HG02678 (cell line): ENCODE results near the gene FAM168A.
"Not testable (repeated sequence)": the region's sequence is repeated elsewhere in the genome, so short reads cannot be mapped to it uniquely, and the experiment has no call there.

Source experiments
- ATAC-seq: cut with Tn5 transposase; IDR thresholded peaks from one replicate; pipeline ENCODE4 v1.9.1; 2021; ENCODE audit warnings: mild to moderate bottlenecking, moderate library complexity; ENCODE audit not compliant: unreplicated experiment

Gene FAM168A

DNA sequence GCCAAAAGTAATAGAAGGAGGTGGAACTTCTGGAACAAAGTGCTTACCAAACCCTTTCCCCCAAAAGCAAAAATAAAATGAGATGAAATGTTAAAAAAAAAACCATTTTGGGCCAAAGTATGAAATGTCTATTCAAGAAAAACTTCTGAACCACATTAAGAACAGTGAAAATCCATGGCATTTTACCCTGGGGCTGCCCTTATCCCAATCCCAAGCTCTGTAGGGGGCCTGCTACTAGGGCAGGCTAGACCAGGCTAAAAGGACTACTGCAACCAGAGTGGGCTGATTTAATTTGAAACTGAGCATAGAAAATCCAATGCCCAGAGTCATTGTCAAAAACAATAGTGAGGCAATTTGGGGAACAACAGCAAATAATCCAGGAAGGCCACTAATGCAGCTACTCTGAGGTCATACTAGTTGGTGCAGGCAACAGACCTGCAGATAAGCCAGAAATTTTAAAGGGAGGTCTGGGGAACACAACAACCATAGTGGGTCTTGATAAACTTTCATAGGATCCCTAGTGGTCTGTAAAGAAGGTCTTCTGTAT is 122.3 kb downstream of the FAM168A start:
- ATAC-seq = no peak

DNA sequence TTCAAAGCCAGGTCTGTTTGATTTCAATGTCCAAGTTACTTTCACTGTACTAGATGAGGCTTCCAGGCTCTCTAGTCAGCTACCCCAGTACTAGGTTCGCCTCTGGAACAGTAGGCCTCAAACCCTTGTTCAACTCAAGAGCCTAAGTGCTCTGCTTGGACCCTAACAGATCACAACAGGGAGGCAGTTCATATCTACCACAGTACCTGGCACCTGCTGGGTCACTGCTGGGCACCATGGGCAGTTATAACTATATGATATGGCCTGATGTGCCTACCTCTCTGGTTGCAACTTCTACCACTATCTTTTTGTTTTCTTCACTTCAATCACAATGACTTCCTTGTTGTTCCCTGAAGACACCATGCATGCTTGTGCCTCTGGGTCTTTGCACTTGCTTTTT is 124.7 kb downstream of the FAM168A start:
- ATAC-seq = no peak

DNA sequence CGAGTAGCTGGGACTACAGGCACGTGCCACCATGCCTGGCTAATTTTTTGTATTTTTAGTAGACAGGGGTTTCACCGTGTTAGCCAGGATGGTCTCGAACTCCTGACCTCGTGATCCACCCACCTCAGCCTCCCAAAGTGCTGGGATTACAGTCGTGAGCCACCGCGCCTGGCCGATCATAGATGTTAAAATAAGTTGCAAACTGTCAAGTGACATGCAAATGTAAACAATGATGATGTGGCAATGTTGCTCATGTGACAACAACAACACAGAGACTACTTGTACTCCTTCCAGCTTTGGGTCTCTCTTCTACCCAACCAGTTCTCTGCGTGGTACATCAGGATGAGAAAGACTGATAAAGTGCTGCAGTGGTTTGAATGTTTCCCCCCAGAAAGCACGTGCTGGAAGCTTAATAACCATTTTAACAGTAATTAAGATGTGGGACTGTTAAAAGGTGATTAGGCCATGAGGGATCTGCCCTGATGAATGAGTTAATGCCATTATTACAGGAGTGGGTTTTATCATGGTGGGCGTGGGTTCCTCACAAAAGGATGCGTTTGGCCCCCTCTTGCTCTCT is 127.8 kb downstream of the FAM168A start:
- ATAC-seq = not testable (repeated sequence)

DNA sequence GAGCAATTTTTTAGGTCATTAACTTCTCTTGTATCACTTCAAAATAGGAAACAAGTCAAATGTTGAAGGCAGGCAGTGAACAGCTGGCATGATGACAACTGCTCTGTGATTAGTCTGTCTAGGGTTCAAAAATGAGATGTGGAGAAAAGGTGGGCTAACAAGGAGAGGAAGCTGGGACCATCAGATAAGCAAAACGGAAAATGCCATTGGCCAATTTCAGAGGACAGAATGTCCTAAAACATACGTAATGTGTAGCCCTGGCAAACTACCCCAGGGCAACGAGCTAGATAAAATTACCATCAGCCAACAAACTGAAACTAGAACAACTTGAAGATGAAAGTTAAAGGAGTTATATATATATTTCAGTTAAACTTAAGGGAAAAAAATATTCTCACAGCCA is 128.5 kb downstream of the FAM168A start:
- ATAC-seq = no peak

DNA sequence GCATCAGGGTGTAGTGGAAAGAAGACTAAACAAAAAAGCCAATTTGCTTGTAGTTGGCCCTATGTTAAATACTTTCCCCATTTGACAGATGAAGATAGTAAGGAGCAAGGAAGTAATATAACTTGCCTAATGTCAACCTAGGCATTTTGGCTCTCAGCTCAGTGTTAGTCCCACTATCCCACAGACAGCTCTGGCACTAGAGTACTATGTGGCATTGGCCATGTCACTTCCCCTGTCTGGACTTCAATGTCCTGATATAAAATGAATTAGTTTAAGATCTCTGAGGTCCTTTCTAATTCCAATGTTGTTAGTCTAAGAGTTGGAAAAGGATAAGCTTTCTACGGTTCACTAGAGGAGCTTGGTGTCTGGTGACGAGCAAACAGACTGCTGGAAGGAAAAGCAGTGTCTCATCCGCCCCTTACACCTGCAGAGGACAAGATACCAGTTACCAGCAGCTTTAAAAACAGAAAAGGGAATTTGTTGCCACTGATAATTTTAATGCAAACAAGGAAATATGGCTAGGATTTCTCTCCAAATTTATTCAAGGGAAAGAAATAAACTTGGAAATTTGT is 129.2 kb downstream of the FAM168A start:
- ATAC-seq = no peak

DNA sequence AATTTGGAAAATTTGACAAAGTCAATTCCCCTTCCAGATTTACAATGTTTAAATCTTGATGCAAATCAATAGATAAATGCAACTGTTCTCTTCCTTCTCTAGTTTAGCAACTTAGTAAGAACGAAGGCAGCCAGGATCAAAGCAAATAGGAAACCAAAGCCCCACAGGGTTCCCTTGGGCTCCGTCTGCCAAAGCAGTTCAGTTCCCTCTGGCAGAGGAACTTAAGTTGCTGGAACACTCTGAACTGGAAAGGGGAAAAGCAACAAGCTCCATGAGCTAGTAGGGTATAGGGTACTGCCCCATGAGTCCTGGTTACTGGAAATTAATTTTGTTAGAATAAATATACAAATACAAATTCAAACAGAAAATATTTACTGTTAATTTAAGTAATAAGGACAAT is 130.4 kb downstream of the FAM168A start:
- no peak for ATAC-seq

DNA sequence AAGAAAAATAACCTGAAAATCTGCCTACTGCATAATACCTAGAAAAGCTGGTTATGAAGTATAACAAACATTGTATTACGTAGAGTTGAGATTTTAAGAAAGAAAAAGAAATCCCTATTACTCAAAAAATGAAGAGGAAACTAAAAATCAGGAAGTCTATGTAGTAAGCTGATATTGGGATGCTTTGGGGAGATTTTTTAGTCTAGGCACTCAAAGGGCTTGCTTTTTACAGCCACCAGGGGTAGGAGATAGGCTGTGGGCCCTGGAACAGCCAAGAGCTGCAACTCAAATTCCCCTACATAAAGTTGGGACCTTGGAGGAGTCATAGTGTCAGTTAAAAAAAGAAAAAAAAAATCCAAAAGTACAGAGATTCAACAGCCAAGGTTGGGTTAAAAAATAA is 131.3 kb downstream of the FAM168A start:
- no peak for ATAC-seq

DNA sequence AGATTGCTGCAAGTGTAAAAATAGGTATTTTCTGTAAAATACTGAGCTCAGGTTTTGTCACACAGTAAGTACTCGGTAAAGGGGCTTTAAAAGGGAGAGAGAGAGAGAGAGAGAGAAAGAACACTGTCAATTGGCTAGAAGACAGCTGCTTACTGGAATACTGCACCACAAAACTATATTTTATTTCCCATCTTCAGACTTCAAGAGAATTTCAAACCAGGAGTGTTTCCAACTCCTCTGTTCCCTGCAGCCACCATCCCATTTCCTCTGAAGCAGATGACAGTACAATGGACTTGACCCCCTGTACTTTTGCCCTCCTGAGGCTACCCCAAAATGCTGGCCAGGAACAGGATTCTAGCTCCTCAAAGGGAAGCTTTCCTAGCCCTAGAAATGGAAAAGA is 132.0 kb downstream of the FAM168A start:
- ATAC-seq = no peak

DNA sequence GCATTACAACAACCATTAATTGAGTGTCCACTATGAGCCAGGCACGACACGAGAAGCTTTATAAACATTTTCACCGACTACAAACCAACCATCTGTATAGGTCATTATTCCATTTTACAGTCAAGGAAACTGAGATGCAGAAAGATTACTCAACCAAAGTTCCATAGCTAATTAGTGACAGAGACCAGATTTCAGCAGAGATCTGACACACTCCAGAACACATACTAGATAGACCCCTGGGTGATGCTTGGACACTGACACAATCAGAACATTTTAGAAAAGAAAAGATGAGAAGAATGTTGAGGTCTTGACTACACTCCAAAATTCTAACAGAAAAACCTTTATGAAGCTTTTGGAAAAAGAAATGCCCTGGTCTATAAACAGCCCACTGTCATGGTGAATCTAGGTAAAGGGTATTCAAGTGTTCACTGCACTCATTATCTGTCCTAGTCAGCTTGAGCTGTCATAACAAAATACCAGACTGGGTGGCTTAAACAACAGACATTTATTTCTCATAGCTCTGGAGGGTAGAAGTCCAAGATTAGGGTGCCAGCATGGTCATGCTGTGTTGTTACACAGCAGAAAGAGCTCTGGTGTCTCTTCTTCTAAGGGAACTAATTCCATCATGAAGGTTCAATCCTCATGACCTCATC is 132.8 kb downstream of the FAM168A start:
- ATAC-seq = no peak

DNA sequence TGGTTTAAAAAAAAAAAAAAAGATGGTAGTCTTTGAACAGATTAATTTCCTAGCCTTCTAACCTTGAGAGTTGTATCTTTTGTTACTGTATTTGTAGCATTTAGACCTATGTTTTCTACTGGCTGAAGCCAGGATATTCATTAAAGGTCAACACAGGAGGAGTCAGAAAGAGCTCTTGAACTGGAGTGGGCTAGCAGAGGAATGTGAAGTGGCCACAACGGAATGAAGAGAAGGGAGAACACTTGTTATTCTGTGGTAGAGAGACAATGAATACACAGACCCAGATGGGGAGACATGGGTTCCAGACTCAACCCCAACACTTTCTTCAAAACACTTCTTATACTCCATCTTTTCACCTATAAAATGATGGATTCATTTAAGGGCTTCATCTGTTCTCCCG is 133.6 kb downstream of the FAM168A start:
- no peak for ATAC-seq

DNA sequence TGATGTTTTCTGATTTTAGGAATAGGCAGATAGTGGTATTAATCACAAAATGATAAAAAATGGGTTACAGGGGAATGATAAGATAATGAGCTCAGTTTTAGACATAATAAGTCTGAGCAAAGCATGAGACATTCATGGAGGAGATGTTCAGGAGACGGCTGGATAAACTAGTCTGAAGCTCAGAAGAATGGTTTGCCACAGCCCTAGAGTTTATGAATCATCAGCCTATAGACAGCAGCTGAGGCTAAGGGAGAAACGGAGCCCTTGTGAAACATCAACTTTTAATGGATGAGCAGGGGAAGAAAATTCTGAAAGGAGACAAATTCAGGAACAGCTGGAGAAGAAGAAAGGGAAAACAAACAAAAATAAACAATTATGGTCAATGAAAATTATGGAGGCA is 134.6 kb downstream of the FAM168A start:
- no peak for ATAC-seq

DNA sequence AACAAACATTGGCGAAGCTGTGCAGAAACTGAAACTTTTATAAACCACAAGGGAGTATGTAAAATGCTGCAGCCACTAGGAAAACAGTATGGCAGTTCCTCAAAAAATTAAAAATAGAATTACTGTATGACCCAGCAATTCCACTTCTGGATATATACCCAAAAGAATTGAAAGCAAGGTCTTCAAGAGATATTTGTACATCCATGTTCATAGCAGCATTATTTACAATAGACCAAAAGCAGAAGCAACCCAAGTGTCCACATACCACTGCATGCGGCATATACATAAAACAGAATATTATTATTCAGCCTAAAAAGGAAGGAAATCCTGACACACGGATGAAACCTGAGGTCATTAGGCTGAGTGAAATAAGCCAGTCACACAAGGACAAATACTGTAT is 135.9 kb downstream of the FAM168A start:
- ATAC-seq = no peak

DNA sequence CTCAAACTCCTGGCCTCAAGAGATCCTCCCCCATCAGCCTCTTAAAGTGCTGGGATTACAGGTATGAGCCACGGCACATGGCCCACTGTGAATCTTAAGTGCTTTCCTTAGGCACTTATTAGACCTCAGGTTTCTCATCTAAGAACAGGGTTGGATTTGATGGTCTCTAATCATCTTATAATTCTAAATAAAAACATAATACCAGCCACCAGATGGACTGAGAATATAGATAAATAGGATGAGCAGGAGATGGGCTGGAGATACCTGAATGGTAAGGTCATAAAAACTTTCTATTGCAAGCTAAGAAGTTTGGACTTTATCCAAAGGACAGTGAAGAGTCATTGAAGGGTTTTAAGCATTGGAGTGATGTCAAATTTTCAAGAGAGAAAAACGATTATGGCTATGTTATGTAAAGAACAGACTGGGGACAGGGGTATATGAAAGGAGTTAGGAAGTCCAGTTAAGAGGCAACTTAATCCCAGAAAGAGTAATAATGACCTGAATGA is 136.5 kb downstream of the FAM168A start:
- no peak for ATAC-seq

DNA sequence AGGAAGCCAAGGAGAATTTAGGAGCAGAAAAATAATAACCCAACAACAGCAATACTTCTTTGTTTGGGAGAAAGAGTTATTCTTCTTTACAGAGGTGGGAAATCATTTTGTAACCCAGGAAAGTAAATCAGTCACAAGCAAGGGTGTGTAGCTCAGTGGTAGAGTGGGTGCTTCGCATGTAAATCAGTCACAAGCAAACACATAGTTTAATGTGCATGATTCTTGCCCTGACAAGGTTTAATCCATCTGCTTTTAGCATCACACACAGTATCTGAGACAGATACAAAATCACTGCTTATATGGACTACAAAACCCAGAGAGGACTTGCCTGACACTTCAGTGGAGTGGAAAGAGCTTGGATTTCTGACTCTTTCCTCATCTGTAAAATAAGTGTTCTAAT is 139.7 kb downstream of the FAM168A start:
- ATAC-seq = no peak

DNA sequence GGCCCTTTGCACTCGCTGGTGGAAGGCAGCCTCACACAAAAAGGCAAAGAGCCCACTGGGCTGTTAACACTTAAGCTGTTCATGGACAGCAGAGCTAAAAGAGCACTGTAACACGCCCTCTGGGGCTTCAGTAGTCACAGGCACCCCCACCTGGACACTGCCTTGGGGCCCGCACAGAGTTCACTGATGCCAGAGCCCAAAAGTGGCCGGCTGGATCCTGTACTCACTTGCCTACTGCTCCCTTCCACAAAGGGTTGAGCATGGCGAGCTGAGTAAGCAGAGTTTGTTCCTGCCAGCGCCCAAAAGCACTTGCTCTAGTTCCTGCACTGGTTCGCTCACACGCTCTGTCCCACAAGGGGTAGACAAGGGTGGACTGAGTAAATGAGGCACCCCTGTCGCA is 142.9 kb downstream of the FAM168A start:
- ATAC-seq = no peak

DNA sequence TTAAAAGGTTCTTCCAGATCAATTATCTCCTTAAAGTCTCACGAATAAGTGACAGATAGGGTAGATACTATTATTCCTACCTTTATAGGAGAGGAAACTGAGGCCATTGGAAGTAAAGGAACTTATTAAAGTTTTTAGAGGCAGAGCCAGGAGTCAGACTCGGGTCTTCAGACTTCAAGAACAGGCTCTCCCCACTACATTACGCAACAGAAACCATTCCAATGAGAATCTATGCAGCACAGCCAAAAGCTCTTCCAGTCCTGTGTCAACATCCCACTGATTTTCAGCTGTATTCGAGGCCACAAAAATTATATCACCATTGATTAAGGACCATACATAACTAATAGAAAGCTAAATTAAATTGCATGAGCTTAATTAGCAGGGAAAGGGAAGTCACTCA is 144.3 kb downstream of the FAM168A start:
- no peak for ATAC-seq

DNA sequence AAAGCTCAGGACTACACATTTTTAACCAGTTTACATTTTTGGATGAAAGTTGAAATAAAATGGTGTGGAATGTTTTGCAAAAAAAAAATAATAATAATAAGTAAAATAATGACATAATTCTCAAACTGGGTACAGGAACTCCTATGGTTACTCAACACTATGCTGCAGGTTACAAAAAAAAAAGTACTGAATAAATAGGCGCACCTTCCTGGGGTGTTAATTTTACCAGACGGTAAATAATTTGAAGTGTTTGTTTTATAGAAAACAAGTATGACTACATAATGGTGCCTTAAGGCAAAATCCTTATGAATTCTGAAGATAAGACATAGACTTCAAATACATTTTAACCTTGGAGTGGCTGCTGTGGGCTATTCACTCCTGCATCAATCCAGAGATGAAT is 145.2 kb downstream of the FAM168A start:
- no peak for ATAC-seq

DNA sequence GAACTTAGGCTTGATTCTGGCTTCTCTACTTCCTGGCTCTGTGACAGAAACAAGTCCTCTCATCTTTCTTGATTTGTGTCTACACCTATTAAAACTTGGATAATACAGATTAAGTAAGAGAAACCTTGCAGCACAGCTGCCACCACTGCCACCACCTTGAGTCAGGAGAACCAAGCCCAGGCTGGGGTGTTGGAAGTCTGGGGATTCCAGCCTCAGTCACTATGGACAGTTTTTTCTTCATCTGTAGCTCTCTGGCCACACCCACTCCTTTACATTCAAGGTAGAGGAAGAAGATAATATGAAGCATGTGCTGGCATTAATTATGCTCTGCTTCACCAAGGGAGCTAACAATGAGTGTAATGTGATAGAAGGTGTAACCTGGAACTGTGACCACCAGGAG is 146.0 kb downstream of the FAM168A start:
- no peak for ATAC-seq

DNA sequence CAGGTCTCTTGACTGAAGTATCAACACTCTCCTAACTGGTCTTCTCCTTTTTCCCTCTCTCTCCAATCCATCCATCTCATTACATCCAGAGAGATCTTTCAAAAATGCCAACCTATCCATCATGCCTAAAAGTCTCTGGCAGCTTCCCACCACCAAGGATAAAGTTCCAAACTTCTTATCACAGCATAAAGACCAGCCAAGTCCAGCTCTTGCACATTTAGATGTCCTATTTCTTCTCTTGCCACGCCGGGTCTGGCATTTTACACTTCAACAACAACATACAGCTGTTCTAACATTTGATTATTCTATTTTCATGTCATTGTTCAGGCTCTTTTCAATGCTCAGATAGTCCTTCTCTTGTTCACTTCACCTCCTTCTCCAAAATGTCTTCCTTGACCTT is 151.1 kb downstream of the FAM168A start:
- no peak for ATAC-seq

DNA sequence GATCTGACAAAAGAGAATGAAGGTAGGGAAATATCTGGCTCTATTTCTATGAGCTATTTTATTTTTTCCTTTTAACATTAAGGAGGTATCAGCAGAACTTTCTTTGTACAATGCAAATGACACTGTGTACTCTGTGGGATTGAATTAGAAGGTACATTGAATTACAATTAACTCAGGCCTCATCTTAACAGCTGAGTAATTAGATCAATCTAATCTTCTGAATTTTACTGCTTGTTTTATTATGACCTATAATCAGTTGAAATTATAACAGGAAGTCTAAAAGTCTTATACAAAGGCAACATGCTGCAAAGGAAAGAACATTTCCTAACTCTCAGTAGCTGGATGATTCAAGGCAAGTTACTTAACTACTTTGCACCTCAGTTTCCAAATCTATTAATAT is 151.9 kb downstream of the FAM168A start:
- ATAC-seq = no peak

DNA sequence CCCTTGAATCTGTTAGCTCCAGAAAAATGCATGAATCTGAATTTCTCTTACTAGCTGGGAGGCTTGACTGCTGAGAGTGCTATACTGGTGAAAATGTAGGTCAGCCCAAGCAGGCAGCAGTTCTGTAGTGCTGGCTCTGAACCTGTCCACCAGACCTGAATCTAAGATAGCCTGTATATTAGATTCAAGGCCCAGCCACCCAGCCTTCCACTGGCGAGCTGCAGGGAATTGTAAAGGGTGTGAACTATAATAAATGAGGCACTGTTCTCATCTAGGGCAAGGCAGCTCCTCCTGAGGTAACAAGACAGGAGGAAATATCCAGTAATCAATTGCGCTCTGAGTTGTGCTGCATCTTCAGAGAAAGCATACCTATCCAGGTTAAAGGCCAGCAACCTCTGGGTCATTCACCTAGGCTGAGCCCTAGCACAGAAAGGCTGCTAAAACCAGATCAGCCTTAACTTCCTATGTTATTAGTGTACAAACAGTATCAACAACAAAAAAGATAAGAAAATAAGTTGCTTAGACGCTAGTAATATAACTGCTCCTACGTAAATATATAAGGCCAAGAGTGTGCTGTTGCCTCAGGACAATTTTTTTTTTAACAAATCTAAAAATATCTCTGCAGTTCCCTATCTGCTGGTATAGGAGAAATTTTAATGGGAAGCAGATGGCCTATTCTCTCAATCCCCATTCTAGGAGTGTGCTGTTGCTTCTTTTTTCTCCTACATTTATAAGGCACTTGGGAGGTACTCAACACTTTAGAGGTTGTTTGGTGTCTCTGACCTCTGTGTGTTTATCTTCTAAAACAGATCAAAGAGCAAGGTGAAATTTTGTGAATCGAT is 158.7 kb downstream of the FAM168A start:
- ATAC-seq = no peak
